Placental pericyte (primary cell): ENCODE measurements around the gene ALCAM. TPM values are rescaled to one million over a fixed set of nuclear protein-coding genes. Genes with fewer than 3 reads are reported as not detected.

Source experiments
- total RNA-seq: library from RNA; depleted of rRNA; stranded (reverse); fragments of >200 nt; gene quantifications from 2 replicates; pipeline ENCODE4 v1.2.3, GENCODE V29; 2012

Gene ALCAM
- total RNA-seq = 39.4 and 171 TPM in 2 replicates

DNA sequence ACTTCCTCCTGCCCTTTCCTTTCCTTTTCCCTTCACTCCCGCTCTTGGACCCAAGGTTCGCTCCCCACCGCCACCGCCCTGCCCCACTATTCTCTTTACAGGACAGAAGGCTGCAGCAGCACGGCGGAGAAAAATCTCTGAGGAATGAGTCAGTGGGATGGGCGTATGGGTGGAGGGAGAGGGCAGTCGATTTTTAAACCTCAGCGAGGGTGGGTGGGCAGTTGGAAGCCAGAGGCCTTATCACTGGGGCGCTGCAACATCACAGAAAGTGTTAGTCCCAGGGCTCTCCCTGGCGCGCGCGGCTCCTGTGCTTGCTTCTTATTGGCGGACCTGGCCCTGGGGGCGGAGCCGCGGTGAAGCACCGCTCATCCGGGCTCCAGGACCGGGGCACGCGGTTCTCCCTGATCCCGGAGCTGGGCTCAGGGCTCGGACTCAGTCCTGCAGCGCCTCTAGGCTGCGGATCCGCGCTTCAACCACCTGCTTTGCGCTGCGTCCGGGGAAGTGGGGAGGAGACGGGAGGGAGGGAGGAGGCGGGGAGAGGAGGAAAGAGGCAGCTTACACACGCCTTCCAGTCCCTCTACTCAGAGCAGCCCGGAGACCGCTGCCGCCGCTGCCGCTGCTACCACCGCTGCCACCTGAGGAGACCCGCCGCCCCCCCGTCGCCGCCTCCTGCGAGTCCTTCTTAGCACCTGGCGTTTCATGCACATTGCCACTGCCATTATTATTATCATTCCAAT, at the start of gene ALCAM:
TSS of gene ALCAM (plus strand) at position 584 of the 737 bp plus-strand sequence.

